ENCODE results near the gene STARD6.

DNA sequence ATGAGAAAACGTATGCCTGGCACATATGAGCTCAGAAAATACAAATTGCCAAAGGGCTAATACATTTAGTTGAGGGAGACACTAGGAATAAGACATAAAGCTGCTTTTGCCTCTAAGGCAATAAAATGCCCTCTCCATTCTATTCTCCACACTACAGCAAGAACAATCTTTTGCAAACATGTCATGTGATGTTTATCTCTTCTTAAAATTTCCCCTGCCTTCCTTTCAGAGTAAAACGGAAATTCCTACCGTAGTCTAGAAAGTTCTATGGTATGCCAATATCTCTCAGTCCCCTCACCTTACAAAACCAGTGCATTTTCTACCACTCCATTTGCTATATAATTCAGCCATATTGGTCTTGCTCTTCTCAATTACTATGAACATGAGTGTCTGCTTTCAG, 33.2 kb upstream of the STARD6 start:
- TF ChIP-seq, protein P1, sequence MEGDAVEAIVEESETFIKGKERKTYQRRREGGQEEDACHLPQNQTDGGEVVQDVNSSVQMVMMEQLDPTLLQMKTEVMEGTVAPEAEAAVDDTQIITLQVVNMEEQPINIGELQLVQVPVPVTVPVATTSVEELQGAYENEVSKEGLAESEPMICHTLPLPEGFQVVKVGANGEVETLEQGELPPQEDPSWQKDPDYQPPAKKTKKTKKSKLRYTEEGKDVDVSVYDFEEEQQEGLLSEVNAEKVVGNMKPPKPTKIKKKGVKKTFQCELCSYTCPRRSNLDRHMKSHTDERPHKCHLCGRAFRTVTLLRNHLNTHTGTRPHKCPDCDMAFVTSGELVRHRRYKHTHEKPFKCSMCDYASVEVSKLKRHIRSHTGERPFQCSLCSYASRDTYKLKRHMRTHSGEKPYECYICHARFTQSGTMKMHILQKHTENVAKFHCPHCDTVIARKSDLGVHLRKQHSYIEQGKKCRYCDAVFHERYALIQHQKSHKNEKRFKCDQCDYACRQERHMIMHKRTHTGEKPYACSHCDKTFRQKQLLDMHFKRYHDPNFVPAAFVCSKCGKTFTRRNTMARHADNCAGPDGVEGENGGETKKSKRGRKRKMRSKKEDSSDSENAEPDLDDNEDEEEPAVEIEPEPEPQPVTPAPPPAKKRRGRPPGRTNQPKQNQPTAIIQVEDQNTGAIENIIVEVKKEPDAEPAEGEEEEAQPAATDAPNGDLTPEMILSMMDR (IDR thresholded peaks at IDR 0.05): no peak
- TF ChIP-seq SIN3A (IDR thresholded peaks at IDR 0.05; ENCODE audit: borderline replicate concordance, insufficient read depth, low read depth, low read length): no peak
- TF ChIP-seq, protein P2, sequence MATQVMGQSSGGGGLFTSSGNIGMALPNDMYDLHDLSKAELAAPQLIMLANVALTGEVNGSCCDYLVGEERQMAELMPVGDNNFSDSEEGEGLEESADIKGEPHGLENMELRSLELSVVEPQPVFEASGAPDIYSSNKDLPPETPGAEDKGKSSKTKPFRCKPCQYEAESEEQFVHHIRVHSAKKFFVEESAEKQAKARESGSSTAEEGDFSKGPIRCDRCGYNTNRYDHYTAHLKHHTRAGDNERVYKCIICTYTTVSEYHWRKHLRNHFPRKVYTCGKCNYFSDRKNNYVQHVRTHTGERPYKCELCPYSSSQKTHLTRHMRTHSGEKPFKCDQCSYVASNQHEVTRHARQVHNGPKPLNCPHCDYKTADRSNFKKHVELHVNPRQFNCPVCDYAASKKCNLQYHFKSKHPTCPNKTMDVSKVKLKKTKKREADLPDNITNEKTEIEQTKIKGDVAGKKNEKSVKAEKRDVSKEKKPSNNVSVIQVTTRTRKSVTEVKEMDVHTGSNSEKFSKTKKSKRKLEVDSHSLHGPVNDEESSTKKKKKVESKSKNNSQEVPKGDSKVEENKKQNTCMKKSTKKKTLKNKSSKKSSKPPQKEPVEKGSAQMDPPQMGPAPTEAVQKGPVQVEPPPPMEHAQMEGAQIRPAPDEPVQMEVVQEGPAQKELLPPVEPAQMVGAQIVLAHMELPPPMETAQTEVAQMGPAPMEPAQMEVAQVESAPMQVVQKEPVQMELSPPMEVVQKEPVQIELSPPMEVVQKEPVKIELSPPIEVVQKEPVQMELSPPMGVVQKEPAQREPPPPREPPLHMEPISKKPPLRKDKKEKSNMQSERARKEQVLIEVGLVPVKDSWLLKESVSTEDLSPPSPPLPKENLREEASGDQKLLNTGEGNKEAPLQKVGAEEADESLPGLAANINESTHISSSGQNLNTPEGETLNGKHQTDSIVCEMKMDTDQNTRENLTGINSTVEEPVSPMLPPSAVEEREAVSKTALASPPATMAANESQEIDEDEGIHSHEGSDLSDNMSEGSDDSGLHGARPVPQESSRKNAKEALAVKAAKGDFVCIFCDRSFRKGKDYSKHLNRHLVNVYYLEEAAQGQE (IDR thresholded peaks at IDR 0.05; ENCODE audit: insufficient read depth in 1 of 2, low read depth in 2 of 2, low read length in 1 of 2): no peak
